ENCODE results near the gene ATG16L2. TPM values are rescaled to one million over a fixed set of nuclear protein-coding genes. Genes with fewer than 3 reads are reported as not detected.
"Not testable (repeated sequence)": the region's sequence is repeated elsewhere in the genome, so short reads cannot be mapped to it uniquely, and the experiment has no call there.

ATG16L2 gene
- total RNA-seq, 4 donors from 2014 or later = 26.9 to 60.0 (median 36.6) TPM

- WGBS, 2 donors = 59 to 71% methylated on average over 5 of the region's 5 CpGs
- Histone ChIP-seq H3K27me3 (no peaks in the 10 kb centered on the region), H3K4me1 (peaks cover 0 to 17% (median 5%) of the 10 kb centered on the region in 4 donors), H3K9me3 (no peaks in the 10 kb centered on the region), H3K27ac (peak overlapping the region in 3 of 4 donors; percentile 45 to 84 (median 71)), H3K4me3 (no peak overlapping the region), H3K36me3 (peaks cover 0 to 16% (median 0%) of the 10 kb centered on the region in 3 donors)
- TF ChIP-seq EP300 (IDR thresholded peaks at IDR 0.05) = peak in 1 of 2 donors; percentile 60
- no peak for TF ChIP-seq POLR2A (IDR thresholded peaks at IDR 0.05)
- TF ChIP-seq, protein P1, sequence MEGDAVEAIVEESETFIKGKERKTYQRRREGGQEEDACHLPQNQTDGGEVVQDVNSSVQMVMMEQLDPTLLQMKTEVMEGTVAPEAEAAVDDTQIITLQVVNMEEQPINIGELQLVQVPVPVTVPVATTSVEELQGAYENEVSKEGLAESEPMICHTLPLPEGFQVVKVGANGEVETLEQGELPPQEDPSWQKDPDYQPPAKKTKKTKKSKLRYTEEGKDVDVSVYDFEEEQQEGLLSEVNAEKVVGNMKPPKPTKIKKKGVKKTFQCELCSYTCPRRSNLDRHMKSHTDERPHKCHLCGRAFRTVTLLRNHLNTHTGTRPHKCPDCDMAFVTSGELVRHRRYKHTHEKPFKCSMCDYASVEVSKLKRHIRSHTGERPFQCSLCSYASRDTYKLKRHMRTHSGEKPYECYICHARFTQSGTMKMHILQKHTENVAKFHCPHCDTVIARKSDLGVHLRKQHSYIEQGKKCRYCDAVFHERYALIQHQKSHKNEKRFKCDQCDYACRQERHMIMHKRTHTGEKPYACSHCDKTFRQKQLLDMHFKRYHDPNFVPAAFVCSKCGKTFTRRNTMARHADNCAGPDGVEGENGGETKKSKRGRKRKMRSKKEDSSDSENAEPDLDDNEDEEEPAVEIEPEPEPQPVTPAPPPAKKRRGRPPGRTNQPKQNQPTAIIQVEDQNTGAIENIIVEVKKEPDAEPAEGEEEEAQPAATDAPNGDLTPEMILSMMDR (IDR thresholded peaks at IDR 0.05) = no peak
- DNase-seq (ENCODE audit: low spot score in 2 of 2) = no peak
Observed at GRCh38 chr11:72807021-72807693, 7.1 kb upstream of the ATG16L2 start.

DNA sequence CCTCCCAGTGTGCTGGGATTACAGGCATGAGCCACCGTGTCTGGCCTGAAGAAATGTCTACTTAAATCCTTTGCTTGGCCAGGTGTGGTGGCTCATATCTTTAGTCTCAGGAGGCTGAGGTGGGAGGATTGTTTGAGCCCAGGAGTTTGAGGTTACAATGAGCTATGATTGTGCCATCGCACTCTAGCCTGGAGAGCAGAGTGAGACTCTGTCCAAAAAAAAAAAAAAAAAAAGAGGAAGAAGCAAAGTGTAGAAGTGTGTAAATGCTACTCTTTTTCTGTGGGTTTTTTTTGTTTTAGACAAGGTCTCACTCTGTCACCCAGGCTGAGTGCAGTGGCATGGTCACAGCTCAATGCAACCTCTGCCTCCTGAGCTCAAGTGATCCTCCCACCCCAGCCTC, 6.4 kb upstream of the ATG16L2 start:
- peaks cover 0 to 14% (median 0%) of the 10 kb centered on the region in 3 donors for H3K36me3 ChIP-seq
- peaks cover 0 to 23% (median 11%) of the 10 kb centered on the region in 4 donors for H3K4me1 ChIP-seq
- no peak for DNase-seq (ENCODE audit: low spot score in 2 of 2)
- H3K27ac ChIP-seq = peak overlapping the region in 3 of 4 donors; percentile 45 to 84 (median 71)
- no peaks in the 10 kb centered on the region for H3K9me3 ChIP-seq
- no peak overlapping the region for H3K4me3 ChIP-seq
- 70 to 77% methylated on average over 2 of the region's 2 CpGs for WGBS, 2 donors
- H3K27me3 ChIP-seq = no peaks in the 10 kb centered on the region
- TF ChIP-seq EP300 (IDR thresholded peaks at IDR 0.05) (no peak), POLR2A (IDR thresholded peaks at IDR 0.05) (no peak)
- TF ChIP-seq, protein P1 (IDR thresholded peaks at IDR 0.05) = no peak

DNA sequence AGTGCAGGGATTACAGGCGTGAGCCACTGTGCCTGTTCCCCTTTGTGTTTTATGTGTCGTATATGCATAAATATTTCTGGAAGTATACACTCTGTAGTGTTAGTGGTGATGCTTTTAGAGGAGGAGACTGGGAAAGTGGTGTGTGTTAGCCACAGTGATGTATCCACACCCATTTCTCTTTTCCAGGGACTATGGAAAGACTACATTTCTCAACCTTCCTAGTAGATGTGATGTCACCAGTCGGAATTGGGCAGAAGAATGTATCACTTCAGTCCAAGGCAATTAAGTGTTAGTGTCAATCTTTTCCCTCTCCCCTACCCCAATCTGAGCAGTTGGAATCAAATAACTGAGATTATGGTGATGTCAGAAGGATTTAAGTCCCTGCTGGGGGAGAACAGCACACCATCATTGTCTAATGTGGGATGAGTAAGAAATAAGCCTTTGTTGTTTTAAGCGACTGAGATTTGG, 5.8 kb upstream of the ATG16L2 start:
- TF ChIP-seq, protein P1 (IDR thresholded peaks at IDR 0.05) = no peak
- TF ChIP-seq EP300 (IDR thresholded peaks at IDR 0.05) = no peak
- no peak for TF ChIP-seq POLR2A (IDR thresholded peaks at IDR 0.05)
- Histone ChIP-seq H3K4me1 (peaks cover 0 to 29% (median 13%) of the 10 kb centered on the region in 4 donors), H3K36me3 (peaks cover 0 to 13% (median 0%) of the 10 kb centered on the region in 3 donors), H3K27ac (peak overlapping the region in 1 of 4 donors; percentile 84), H3K27me3 (no peaks in the 10 kb centered on the region), H3K9me3 (no peaks in the 10 kb centered on the region), H3K4me3 (no peak overlapping the region)
- no peak for DNase-seq (ENCODE audit: low spot score in 2 of 2)
- 76 to 79% methylated on average over 4 of the region's 4 CpGs for WGBS, 2 donors

- not testable (repeated sequence) for H3K27ac ChIP-seq, H3K4me3 ChIP-seq
- WGBS, 2 donors = 84 to 92% methylated on average over 10 of the region's 10 CpGs
Observed at GRCh38 chr11:72811686-72812085, 2.5 kb upstream of the ATG16L2 start.

GRCh38 chr11:72812604-72812966, 1.6 kb upstream of the ATG16L2 start:
- Histone ChIP-seq H3K36me3 (peaks cover 0 to 19% (median 0%) of the 10 kb centered on the region in 3 donors), H3K4me3 (peak overlapping the region in 3 of 4 donors; percentile 67 to 88 (median 78)), H3K4me1 (peaks cover 0 to 52% (median 29%) of the 10 kb centered on the region in 4 donors), H3K27ac (peak overlapping the region in 2 of 4 donors; percentile 95 to 96), H3K9me3 (no peaks in the 10 kb centered on the region), H3K27me3 (no peaks in the 10 kb centered on the region)
- 41 to 57% methylated on average over 4 of the region's 4 CpGs for WGBS, 2 donors
- no peak for TF ChIP-seq POLR2A (IDR thresholded peaks at IDR 0.05)
- TF ChIP-seq, protein P1 (IDR thresholded peaks at IDR 0.05) = no peak
- TF ChIP-seq EP300 (IDR thresholded peaks at IDR 0.05) = no peak
- DNase-seq (ENCODE audit: low spot score in 2 of 2) = no peak

More at GRCh38 chr11:72811686-72812085, 2.5 kb upstream of the ATG16L2 start:
- DNase-seq (ENCODE audit: low spot score in 2 of 2); H3K9me3 ChIP-seq; H3K27me3 ChIP-seq: not testable (repeated sequence)
- H3K4me1 ChIP-seq = peaks cover 0 to 50% (median 29%) of the 10 kb centered on the region in 4 donors
- H3K36me3 ChIP-seq = peaks cover 0 to 13% (median 0%) of the 10 kb centered on the region in 3 donors

Data from tibial nerve (tissue), 4 donors.